ACC112 (cell line): ENCODE results near the gene OTULIN.

Experiments used
- H2AFZ ChIP-seq: fragments of 200-600 bp; sonication (generic); one replicate; pipeline ENCODE4 v1.6.0; 2017; ENCODE audit warnings: antibody characterized with exemption, low read length; ENCODE audit not compliant: unreplicated experiment
- H3K27ac ChIP-seq: fragments of 200-600 bp; sonication (generic); 2 replicates; pipeline ENCODE4 v1.5.1; 2014; ENCODE audit warnings: low read depth, mild to moderate bottlenecking, antibody characterized with exemption, low read length, moderate library complexity
- H3K27me3 ChIP-seq: fragments of 200-600 bp; sonication (generic); 2 replicates; pipeline ENCODE4 v1.6.1; 2014; ENCODE audit warnings: mild to moderate bottlenecking, antibody characterized with exemption, low read length, moderate library complexity, mixed read lengths; ENCODE audit not compliant: insufficient read depth
- H3K36me3 ChIP-seq: fragments of 200-600 bp; sonication (generic); 2 replicates; pipeline ENCODE4 v1.6.1; 2016; ENCODE audit warnings: mild to moderate bottlenecking, antibody characterized with exemption, low read length, moderate library complexity, mixed read lengths; ENCODE audit not compliant: insufficient read depth
- H3K4me1 ChIP-seq: fragments of 200-600 bp; sonication (generic); one replicate; pipeline ENCODE4 v1.6.1; 2016; ENCODE audit warnings: low read length, mixed read lengths; ENCODE audit not compliant: insufficient read depth, unreplicated experiment, control insufficient read depth
- H3K4me3 ChIP-seq: fragments of 200-600 bp; sonication (generic); 2 replicates; pipeline ENCODE4 v1.5.1; 2014; ENCODE audit warnings: mild to moderate bottlenecking, low read depth, low read length
- H3K79me2 ChIP-seq: fragments of 200-600 bp; sonication (generic); one replicate; pipeline ENCODE4 v1.6.0; 2016; ENCODE audit warnings: low read length; ENCODE audit not compliant: control insufficient read depth, unreplicated experiment, insufficient read depth

Gene OTULIN

GRCh38 chr5:14720236-14720923, 55.9 kb downstream of the OTULIN start:
- Histone ChIP-seq H2AFZ (no peak overlapping the region), H3K27ac (peak overlapping the region; percentile 55), H3K27me3 (no peaks in the 10 kb centered on the region), H3K4me1 (peaks cover 14% of the 10 kb centered on the region), H3K79me2 (no peaks in the 10 kb centered on the region), H3K36me3 (no peaks in the 10 kb centered on the region), H3K4me3 (no peak overlapping the region)

- no peak overlapping the region for H2AFZ ChIP-seq
- no peaks in the 10 kb centered on the region for H3K36me3 ChIP-seq
- H3K27ac ChIP-seq, result no peak overlapping the region
- no peak overlapping the region for H3K4me3 ChIP-seq
- H3K27me3 ChIP-seq, result no peaks in the 10 kb centered on the region
- H3K79me2 ChIP-seq, result no peaks in the 10 kb centered on the region
- peaks cover 23% of the 10 kb centered on the region for H3K4me1 ChIP-seq
These were observed 57.6 kb downstream of the OTULIN start for GRCh38 chr5:14721990-14722656.

GRCh38 chr5:14722923-14723322, 58.4 kb downstream of the OTULIN start:
- no peaks in the 10 kb centered on the region for H3K27me3 ChIP-seq

GRCh38 chr5:14723701-14724132, 59.2 kb downstream of the OTULIN start:
- Histone ChIP-seq H3K4me1 (peaks cover 29% of the 10 kb centered on the region), H2AFZ (no peak overlapping the region)

More at GRCh38 chr5:14722923-14723322, 58.4 kb downstream of the OTULIN start:
- H2AFZ ChIP-seq, result no peak overlapping the region
- peaks cover 29% of the 10 kb centered on the region for H3K4me1 ChIP-seq
- no peaks in the 10 kb centered on the region for H3K36me3 ChIP-seq
- H3K27ac ChIP-seq, result no peak overlapping the region
- no peaks in the 10 kb centered on the region for H3K79me2 ChIP-seq
- H3K4me3 ChIP-seq, result no peak overlapping the region

GRCh38 chr5:14724633-14725032, 60.1 kb downstream of the OTULIN start:
- Histone ChIP-seq H3K4me3 (no peak overlapping the region), H3K4me1 (peaks cover 29% of the 10 kb centered on the region), H3K27me3 (no peaks in the 10 kb centered on the region), H3K27ac (no peak overlapping the region), H2AFZ (no peak overlapping the region), H3K79me2 (no peaks in the 10 kb centered on the region), H3K36me3 (no peaks in the 10 kb centered on the region)

More at GRCh38 chr5:14723701-14724132, 59.2 kb downstream of the OTULIN start:
- H3K36me3 ChIP-seq, result no peaks in the 10 kb centered on the region
- no peaks in the 10 kb centered on the region for H3K27me3 ChIP-seq
- no peak overlapping the region for H3K4me3 ChIP-seq
- no peak overlapping the region for H3K27ac ChIP-seq
- no peaks in the 10 kb centered on the region for H3K79me2 ChIP-seq

- Histone ChIP-seq H3K4me1 (peaks cover 20% of the 10 kb centered on the region), H3K27ac (no peak overlapping the region; the same call in 1 of the 2 replicates), H3K27me3 (no peaks in the 10 kb centered on the region), H3K36me3 (no peaks in the 10 kb centered on the region), H3K4me3 (no peak overlapping the region), H3K79me2 (no peaks in the 10 kb centered on the region), H2AFZ (no peak overlapping the region)
These were observed 61.7 kb downstream of the OTULIN start for GRCh38 chr5:14726066-14726838.

GRCh38 chr5:14727428-14727865, 62.9 kb downstream of the OTULIN start:
- Histone ChIP-seq H3K36me3 (no peaks in the 10 kb centered on the region), H3K4me3 (no peak overlapping the region), H2AFZ (no peak overlapping the region), H3K27me3 (no peaks in the 10 kb centered on the region), H3K79me2 (no peaks in the 10 kb centered on the region), H3K27ac (no peak overlapping the region), H3K4me1 (peaks cover 18% of the 10 kb centered on the region)

- H3K4me1 ChIP-seq, result peaks cover 16% of the 10 kb centered on the region
These were observed 63.5 kb downstream of the OTULIN start for GRCh38 chr5:14727928-14728458.

GRCh38 chr5:14728459-14728938, 64.0 kb downstream of the OTULIN start:
- no peak overlapping the region for H3K27ac ChIP-seq
- no peaks in the 10 kb centered on the region for H3K79me2 ChIP-seq
- H3K4me1 ChIP-seq, result peaks cover 16% of the 10 kb centered on the region

More at GRCh38 chr5:14727928-14728458, 63.5 kb downstream of the OTULIN start:
- H3K79me2 ChIP-seq, result no peaks in the 10 kb centered on the region
- no peak overlapping the region for H2AFZ ChIP-seq
- H3K27ac ChIP-seq, result no peak overlapping the region
- H3K4me3 ChIP-seq, result no peak overlapping the region
- H3K36me3 ChIP-seq, result no peaks in the 10 kb centered on the region
- no peaks in the 10 kb centered on the region for H3K27me3 ChIP-seq

More at GRCh38 chr5:14728459-14728938, 64.0 kb downstream of the OTULIN start:
- H3K27me3 ChIP-seq, result no peaks in the 10 kb centered on the region
- no peaks in the 10 kb centered on the region for H3K36me3 ChIP-seq
- H3K4me3 ChIP-seq, result no peak overlapping the region
- H2AFZ ChIP-seq, result no peak overlapping the region
